NAMALWA (cell line): Measurements from ENCODE around the gene CENPS.
"Not testable (repeated sequence)": the region's sequence is repeated elsewhere in the genome, so short reads cannot be mapped to it uniquely, and the experiment has no call there.

Experiments used
- DNase-seq: peaks from one replicate; pipeline ENCODE4 v3.0.0-alpha.2; 2015; ENCODE audit warnings: low spot score

CENPS gene

DNA sequence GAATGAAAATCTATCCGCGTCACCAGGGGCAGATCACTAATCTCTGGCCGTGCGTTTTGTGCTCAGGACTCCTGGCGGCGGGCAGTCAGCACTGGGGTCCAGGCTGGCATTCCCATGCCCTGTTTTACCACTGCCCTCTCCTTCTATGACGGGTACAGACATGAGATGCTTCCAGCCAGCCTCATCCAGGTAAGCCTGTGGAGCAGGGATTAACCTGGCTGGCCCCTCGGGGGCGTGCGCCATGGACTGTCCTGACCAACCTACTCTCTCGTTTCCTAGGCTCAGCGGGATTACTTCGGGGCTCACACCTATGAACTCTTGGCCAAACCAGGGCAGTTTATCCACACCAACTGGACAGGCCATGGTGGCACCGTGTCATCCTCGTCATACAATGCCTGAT, 10.9 kb upstream of the CENPS start:
- no peak for DNase-seq

DNA sequence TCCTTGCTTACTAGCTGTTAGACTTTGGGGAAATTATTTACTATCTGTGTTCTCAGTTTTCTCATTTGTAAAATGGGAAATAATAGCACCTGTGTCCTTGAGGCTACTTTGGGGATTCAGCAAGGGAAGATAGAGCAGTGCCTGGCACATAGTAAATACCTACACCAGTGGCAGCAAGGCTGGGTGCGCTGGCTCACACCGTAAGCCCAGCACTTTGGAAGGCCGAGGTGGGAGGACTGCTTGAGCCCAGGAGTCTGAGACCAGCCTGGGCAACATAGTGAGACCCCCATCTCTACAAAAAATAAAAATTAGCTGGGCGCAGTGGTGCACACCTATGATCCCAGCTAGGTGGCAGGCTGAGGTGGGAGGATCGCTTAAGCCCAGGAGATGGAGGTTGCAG, 8.6 kb upstream of the CENPS start:
- DNase-seq = no peak

DNA sequence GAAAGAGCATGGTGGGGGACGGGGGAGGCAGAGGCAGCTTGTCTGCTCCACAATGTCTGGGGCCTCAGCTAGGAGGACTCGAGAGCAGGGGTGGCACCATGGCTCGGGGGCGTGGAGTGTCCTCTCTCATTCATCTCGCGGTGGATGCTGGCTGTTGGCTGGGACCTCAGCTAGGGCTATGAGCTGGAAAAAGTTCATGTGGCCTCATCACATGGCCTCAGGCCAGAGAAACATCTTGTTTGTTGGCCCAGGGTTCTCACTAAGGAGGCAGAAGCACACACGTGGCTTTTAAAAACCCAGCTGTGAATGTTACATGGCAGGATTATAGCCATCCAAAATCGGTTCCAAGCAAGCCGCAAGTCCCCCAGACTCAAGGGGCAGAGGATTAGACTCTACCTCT, 6.2 kb upstream of the CENPS start:
- no peak for DNase-seq

DNA sequence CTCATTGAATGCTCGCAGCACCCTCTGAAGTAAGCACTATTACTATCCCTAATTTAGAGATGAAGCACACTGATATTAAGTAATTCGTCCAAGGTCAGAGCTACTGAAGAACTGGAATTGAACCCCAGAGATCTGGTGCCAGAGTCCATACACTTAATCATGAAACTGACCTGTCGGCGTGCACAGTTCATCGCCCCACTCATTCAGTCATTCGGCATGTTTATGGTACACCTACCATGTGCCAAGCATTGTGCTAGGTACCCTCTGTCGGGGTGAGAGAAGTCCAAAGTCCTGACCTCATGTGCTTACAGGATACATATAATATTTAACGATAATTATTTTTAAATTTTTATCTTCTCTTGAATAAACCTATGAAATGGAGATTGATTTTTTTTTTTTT, 5.6 kb upstream of the CENPS start:
- no peak for DNase-seq

DNA sequence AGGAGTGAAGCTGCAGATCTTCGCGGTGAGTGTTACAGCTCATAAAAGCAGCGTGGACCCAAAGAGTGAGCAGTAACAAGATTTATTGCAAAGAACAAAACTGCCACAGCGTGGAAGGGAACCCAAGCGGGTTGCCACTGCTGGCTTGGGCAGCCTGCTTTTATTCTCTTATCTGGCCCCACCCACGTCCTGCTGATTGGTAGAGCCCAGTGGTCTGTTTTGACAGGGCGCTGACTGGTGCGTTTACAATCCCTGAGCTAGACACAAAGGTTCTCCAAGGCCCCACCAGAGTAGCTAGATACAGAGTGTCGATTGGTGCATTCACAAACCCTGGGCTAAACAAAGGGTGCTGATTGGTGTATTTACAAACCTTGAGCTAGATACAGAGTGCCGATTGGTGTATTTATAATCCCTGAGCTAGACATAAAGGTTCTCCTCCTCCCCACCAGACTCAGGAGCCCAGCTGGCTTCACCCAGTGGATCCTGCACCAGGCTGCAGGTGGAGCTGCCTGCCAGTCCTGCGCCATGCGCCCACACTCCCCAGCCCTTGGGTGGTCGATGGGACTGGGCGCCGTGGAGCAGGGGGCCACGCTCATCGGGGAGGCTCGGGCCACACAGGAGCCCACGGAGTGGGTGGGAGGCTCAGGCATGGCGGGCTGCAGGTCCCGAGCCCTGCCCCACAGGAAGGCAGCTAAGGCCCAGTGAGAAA, 4.3 kb upstream of the CENPS start:
- DNase-seq = not testable (repeated sequence)

DNA sequence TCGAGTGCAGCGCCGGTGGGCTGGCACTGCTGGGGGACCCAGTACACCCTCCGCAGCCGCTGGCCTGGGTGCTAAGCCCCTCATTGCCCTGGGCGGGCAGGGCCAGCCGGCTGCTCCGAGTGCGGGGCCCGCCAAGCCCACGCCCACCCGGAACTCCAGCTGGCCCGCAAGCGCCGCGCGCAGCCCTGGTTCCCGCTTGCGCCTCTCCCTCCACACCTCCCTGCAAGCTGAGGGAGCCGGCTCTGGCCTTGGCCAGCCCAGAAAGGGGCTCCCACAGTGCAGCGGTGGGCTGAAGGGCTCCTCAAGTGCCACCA, 3.7 kb upstream of the CENPS start:
- not testable (repeated sequence) for DNase-seq

DNA sequence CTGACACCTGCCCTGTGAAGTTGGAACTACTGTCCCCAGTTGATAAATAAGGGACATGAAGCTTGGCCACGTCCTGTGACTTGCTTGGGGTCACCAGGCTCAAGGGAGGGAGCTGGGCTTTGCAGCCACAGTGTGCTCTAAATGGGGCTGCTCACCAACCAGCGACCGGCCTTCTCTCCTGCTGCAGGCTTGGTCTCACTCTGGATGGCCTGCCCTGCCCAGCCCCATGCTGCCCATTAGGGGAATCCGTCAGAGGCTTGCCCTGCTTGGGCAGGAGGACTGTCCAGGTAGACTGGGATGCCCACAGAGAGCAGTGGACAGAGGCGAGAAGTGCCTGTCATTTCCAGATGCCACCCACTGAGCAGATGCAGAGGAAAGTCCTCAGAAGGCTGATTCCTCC, 1.2 kb upstream of the CENPS start:
- no peak for DNase-seq

DNA sequence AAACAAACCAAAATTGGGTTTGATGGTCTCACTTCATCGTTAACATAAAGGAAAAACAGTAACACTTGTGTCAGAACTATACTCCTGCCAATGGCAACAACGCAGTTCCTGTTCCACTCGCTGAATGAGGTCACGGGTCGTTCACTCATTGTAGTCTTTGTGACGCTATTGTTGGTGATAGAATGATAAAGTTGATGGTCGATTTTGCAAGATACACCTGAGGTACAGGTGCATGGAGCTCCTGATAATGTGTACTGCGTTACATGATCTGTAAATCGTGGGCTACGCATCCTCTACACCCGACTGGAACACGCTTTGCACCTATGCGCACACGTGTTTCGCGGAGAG, 391 bp upstream of the CENPS start:
- DNase-seq = no peak

DNA sequence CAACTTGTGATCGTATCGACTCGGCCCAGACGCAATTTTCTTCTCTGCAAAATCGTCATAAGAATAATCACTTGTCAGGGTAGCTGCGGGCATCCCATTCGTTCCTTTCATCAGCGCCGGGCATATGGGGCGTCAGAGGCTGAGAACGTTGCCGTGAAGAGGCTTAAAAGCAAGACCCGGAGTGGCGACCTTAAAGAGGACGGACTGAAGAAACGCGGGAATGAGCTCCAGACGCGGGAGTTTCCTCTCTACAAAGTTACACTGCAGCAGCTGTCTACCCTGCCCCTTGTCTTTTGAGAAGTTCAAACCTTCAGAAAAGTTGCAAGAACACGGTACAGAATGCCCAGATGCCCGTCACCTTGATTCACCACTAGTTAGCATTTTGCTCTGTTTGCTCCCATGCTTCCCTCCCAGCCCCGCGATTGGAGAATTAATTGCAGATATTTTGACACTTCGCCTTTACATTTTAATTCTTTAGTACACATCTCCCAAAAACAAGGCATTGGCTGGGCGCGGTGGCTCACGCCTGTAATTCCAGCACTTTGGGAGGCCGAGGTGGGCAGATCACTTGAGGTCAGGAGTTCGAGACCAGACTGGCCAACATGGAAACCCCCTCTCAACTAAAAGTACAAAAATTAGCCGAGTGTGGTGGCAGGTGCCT, 967 bp downstream of the CENPS start:
- peak; percentile 72 for DNase-seq

DNA sequence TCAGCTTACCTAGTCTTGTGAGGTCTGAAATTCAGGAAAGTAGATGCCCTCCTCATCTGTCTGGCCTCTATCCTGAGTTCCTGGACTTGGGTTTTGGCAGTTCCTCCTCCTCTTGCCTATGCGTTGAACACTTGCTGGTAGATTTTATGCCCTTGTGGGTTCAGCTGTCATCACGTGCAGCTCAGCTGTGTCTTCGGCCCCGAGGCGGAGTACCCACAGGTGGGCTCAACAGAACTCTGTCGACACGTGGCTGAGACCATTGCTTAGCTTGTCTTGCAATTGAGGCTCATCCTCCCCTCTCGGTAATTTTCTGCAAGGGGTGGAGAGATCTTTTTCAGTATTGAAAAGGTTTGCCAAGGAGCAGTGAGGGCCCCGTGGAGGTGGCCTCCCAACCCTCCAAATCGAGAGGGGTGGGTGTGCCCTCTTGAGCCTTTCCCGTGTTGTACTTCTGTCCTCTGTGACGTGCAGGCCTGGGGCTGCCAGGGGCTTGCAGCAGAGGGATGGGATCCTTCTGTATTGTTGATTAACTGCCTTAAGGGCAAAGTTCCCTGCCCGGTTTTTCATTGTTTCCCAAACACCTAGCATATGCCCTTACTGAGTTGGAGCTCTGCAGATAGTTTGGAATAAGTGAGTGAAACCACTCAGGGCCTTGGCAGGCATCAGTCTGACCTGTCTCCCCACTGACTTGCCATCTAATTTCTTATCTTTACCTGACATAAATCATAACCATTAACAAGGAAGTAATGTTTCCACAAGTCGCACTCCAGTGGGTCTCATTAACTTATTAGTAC, 2.9 kb downstream of the CENPS start:
- DNase-seq = no peak

DNA sequence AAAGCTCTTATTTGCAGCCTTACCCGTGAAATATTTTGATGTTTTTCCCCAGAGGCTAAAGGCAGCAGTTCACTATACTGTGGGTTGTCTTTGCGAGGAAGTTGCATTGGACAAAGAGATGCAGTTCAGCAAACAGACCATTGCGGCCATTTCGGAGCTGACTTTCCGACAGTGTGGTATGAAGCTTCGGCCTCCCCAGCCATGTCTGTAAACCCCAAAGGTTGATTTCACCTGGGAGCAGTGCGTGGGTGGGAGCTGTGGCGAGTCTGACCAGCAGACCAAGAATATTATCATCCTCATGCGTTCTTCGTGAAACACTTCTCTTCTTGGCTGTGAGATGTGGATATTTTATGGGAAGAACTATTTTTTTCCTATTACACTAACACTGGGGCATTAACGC, 3.6 kb downstream of the CENPS start:
- DNase-seq = no peak

DNA sequence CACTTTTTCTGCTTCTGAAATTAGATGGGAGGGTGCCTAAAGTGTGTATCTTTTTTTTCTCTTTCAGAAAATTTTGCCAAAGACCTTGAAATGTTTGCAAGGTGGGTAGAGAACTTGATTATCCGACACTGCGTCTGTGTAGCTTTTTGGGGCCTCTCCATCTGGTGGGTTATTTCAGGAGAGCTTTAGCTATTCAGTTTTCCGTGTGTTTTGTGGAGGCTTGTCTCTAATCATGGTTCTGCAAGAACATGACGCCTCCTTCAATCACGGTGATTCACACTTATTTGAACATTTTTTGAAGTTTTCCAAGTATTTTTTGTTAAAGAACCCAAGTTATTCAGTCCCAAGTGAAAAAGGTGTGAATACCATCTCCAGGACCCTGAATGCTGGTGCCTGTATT, 4.4 kb downstream of the CENPS start:
- DNase-seq = no peak

DNA sequence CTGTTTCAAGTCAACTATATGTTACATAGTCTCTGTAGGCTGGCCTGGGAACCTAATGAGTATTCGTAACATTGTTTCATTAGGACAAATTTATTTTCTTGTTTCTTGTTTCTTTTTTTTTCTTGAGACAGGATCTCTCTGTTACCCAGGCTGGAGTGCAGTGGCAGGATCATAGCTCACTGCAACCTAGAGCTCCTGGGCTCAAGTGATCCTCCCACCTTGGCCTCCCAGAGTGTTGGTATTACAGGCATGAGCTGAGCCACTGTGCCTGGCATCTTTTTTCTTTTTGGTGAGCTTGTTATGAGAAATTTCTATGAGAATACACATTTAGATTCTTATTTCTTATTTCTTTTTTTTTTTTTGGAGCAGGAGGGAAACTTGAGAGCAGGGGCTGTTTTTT, 6.8 kb downstream of the CENPS start:
- DNase-seq = no peak

DNA sequence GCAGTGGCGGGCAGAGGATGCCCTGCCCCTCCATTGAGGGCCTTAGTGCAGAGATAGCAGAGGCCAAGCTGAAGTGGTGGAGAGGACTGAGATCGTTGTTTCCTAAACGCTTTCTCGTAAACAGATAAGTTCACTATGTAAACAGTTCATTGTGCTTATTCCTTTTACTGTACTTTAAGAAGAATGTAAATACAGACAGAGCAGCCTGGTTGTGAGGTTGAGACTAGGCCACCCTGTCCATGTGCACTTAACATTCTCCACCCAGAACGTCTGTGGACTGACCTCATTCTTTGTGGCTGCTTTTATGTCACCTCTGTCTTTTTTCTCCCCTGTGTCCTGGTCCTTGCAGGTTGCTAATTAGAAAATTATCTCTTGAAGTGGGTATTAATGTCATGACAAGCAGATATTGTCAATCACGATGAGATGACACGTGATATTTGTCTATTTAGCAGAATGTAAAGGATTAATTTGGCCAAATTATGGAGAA, 8.5 kb downstream of the CENPS start:
- no peak for DNase-seq

DNA sequence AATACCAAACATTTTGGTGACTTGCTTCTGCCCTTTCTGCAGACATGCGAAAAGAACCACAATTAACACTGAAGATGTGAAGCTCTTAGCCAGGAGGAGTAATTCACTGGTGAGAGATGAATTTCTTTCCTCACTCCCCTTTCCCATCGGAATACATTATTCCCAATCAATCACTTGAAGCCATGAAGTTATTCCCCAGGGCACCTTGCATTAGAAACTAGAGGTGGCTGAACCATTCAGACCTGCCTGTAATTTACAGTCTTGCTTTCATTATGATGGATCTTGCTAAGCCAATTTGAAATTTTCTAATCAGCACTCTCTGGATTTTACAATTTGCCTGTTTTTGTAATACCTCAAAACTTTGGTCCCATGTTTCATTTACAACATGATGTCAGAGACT, 10.1 kb downstream of the CENPS start:
- no peak for DNase-seq

DNA sequence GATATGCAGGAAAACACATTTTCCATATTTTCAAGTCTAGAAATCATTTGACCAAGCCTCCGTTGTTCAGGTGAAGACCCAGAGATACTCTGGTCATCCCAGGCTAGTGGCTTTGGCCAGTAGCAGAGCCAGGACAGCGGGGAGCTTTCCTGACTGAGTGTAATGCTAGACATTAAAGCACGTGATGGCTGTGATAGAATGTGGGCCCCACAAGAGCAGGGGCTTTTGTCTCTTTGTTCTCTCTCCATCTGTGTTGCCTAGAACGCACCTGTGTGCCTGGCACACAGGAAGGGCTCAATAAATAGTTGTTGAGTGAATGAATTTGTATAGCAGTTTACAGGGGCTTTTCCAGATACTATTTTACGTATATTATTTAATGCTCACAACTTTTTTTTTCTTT, 10.6 kb downstream of the CENPS start:
- DNase-seq = no peak

DNA sequence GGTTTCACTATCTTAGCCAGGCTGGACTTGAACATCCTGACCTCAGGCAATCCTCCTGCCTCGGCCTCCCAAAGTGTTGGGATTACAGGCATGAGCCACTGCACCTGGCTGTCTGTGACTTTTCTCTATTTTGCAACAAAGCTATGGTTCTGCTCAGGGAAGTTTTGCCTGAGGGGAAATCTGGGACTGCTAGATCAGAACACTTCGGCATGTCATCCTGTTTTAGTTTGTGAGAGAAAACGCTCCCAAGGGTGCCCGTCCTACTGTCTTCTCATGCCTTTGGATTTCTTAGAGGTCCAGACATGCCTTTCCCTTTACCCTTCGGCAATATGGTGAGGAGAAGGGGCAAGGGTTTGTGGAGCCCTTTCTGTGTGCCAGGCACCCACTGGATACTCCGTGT, 14.0 kb downstream of the CENPS start:
- DNase-seq = no peak

DNA sequence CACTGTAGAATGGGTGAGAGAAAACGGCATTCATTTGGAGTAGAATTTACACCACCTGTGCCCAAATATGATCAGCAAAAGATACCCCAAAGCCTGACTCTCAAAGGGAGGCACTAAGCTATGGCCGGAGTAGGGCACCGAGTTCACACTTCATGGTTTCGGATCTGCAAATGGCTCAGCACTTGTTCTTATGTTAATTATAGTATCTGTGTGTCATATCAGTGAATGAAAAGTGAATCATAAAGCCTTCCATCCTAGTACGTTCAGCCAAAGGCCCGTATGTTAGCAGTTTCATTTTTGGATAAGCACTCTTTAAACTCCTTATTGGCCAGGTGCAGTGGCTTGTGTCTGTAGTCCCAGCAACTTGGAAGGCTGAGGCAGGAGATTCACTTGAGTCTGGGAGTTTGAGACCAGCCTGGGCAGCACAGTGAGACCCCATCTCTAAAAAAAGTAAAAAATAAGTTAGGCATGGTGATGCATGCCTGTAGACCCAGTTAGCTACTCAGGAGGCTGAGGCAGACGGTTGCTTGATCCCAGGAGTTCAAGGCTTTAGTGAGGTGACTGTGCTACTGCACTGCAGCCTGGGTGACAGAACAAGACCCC, 14.7 kb downstream of the CENPS start:
- DNase-seq = no peak

DNA sequence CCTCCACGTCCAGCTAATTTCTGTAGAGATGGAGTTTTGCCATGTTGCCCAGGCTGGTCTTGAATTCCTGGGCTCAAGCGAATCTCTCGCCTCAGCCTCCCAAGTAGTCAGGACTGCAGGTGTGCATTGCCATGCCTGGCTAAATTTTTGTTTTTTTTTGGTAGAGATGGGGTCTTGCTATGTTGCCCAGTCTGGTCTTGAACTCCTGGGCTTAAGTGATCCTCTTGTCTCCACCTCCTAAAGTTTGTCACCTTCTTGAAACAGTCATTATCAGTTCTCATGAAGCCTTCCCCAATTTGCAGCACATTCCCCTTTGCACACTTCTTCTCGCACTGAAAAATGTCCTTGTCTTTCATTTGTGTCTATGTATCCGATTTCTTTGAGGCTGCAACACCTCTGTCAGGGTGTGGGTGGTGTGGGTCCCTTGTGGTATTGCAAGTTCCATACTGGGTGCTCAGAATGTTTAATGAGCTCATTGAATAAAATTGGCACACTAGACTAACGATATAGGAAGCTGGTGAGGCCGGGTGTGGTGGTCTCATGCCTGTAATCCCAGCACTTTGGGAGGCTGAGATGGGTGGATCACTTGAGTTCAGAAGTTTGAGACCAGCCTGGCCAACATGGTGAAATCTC, 16.7 kb downstream of the CENPS start:
- DNase-seq = no peak

DNA sequence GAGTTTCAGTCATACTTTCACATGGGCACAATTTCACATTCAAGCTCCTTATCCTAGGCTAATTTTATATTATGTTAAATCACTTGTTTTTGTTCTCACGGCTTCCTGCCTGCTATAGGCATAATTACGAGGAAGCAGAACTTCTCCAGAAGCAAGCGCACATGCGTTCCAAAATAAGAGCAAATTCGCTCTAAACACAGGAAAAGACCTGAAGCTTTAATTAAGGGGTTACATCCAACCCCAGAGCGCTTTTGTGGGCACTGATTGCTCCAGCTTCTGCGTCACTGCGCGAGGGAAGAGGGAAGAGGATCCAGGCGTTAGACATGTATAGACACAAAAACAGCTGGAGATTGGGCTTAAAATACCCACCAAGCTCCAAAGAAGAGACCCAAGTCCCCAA, 19.5 kb downstream of the CENPS start, which contains the start of gene CORT:
CORT (plus strand) TSS at position 281 of the 400 bp plus-strand sequence. CDS start 193 bp downstream, outside the sequence.
- no peak for DNase-seq

DNA sequence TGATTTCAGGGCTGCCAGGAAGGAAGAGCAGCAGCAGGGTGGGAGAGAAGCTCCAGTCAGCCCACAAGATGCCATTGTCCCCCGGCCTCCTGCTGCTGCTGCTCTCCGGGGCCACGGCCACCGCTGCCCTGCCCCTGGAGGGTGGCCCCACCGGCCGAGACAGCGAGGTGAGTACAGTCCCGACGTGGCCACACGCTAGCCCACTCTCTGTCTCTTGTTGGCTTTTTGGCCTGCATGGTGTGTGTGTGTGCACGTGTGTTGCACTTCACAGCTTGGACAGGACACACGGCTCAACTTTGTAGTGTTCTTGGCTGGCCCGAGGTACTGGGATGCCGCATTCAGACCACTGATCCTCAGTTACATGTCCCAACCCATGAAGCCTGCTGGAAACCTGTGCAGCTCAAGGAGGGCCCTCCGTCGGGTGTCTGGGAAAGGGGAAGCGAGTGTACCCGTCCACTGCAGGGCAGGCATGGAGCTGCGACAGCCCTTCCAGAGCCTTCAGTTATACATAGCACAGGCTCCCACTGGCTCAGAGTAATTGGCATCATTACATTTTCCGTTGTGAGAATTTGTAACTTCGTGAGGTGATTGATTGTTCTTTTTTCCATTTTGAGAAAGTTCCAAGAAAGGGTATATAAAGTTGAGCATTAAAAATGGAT, 20.1 kb downstream of the CENPS start:
- DNase-seq = no peak

DNA sequence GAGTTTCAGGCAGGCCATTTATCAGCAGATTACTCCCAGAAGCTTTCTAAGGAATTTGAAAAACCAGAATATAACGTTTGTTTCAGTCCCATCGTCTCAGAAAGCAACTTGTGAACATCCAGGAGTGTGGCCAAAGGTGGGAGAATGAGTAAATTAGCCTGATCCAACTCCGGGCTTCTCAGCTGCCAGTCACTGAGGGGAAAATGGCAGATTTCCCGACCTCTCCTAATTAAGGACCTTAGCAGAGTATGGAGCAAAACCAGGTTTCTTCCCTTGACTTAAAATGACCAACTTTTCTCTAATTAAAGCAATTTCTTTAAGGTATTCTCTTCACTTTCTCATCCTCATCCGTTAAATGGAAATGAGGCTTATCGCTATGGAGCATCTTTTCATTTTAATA, 20.6 kb downstream of the CENPS start:
- DNase-seq = no peak
